Keratinocyte (primary cell): ENCODE results near the gene POR.
A peak's percentile ranks its signal among the peaks of the same experiment; 100 is the strongest.

Source experiments
- EZH2 ChIP-seq: IDR thresholded peaks from one replicate; pipeline ENCODE4 v1.6.1; 2012; ENCODE audit warnings: inconsistent platforms, mild to moderate bottlenecking, low read length, moderate library complexity
- TF ChIP-seq, protein P1 (sequence below), 3 experiments: IDR thresholded peaks in 1 of 3; conservative IDR thresholded peaks in 1 of 3; optimal IDR thresholded peaks in 1 of 3; 2 replicates in 2 of 3; 3 replicates in 1 of 3; pipeline versions ENCODE3 to v1.5.1; 2011; ENCODE audit warnings: low read length in 3 of 3, mild to moderate bottlenecking in 3 of 3, moderate library complexity in 2 of 3, control low read depth in 1 of 3, inconsistent platforms in 1 of 3; ENCODE audit not compliant: insufficient read depth in 2 of 3; ENCODE audit errors: extremely low read depth in 1 of 3

DNA sequence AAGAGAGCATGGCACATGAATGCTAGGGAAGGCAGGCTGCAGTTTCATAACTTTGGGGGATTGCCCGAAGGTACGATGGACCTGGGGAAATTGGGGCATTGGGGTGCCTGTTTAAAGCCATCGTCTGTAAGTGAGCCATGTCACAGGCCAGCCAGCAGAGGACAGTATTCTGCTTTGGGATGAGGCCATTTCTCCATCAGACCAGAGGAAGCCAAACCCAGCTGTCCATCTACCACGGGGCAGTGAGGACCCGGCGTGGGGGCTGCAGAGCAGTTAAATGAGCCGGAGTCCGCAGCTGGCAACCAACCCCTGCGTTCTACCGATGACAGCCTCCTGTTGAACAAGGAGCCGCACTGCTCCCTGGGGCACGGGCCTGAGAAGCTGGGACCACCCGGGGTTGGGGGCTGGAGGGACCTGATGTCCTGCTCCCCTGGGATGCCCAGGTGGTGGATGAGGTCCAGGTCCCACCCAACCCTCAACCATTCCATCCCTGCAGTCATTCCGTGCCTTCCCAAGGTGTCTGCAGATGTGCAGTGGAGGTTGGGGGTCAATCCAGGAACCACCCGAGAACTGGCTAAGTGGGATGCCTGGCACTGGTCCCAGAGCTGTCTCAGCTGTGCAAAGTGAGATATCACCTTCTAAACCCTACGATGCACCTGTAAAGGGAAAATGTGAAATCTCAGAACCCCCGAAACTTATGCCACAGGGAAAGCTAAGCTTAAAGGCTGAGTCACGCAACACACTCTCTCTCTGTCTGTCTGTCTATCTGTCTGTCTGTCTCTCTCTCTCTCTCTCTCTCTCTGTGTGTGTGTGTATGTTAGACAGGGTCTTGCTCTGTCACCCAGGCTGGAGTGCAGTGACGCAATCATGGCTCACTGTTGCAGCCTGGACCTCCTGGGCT is 48.2 kb upstream of the POR start:
- TF ChIP-seq, protein P1, sequence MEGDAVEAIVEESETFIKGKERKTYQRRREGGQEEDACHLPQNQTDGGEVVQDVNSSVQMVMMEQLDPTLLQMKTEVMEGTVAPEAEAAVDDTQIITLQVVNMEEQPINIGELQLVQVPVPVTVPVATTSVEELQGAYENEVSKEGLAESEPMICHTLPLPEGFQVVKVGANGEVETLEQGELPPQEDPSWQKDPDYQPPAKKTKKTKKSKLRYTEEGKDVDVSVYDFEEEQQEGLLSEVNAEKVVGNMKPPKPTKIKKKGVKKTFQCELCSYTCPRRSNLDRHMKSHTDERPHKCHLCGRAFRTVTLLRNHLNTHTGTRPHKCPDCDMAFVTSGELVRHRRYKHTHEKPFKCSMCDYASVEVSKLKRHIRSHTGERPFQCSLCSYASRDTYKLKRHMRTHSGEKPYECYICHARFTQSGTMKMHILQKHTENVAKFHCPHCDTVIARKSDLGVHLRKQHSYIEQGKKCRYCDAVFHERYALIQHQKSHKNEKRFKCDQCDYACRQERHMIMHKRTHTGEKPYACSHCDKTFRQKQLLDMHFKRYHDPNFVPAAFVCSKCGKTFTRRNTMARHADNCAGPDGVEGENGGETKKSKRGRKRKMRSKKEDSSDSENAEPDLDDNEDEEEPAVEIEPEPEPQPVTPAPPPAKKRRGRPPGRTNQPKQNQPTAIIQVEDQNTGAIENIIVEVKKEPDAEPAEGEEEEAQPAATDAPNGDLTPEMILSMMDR (optimal IDR thresholded peaks at IDR 0.05 in 1 of 3, IDR thresholded peaks at IDR 0.05 in 1 of 3, conservative IDR thresholded peaks at IDR 0.05 in 1 of 3; ENCODE audit: extremely low read depth in 1 of 3, insufficient read depth in 2 of 3, low read length in 3 of 3), result peak; percentile 97 to 98 (median 98)
- TF ChIP-seq EZH2, result no peak
